Measurements from ENCODE around the gene MYO1F.

- no peak for TF ChIP-seq ZFX (IDR thresholded peaks at IDR 0.05)
- no peak for TF ChIP-seq CTCF (conservative IDR thresholded peaks at IDR 0.05)
Observed at GRCh38 chr19:8607386-8607785, 30.1 kb upstream of the MYO1F start.

All from C4-2B (cell line).